ENCODE results near the gene MACROD2.
"Not testable (repeated sequence)": the region's sequence is repeated elsewhere in the genome, so short reads cannot be mapped to it uniquely, and the experiment has no call there.

MACROD2 gene

DNA sequence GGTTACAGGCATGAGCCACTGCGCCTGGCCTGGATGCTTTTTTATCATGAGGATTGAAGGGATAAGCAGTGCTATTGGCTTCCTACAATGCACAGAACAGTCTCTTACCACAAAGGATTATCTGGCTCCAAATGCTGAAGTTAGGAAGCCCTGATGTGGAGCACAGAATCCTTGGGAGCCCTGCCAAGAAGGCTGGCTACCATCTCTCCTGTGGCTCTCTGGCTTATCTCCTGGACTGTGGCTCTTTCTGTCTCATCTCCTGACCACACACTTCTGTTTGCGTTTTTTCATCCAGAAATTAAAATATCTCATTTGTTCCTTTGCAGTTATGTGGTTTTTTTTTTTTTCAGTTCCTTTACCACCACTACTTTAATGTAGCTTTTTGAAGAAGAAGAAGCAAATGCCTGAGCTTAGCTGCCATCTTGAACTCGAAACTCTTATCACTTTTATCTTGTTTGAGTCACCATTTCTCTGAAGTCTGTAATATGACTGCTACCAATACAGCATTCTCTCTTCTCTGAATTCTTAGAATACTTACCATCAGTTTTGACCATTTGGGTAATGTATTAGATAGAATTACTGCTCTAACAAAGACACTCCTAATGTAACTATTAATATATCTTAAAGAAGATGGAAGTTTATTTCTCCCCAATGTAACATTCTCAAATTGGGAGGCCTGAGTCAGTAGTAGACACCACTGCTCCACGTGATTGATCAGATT is 1533.2 kb downstream of the MACROD2 start:
- in situ Hi-C loops (cut with HindIII; ENCODE audit: low pct_unique_long_range_greater_than_20kb, low sequenced_read_pairs) = no loop called here
- DNase-seq (ENCODE audit: low read depth in 1 of 2, low spot score in 1 of 2) = no peak
- TF ChIP-seq JUND (IDR thresholded peaks at IDR 0.05; ENCODE audit: low read depth) = no peak

DNA sequence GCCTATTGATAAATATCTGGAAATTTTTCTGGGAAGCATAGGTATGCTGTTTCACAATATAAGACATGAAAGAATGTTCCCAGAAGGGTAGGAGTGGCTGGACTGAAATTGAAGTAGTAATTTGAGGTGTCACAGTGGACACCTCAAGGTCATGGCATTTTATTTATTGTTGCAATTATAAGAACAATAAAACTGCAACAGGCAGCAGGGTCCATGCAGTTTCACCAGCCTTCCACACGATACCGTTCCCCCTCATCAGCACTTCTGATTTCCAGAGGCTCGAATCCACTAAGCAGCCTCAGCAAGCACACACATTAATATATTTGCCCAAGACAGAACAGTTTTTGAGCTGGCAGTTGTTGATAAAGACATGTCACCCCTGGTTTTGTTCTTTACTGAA is 1540.5 kb downstream of the MACROD2 start:
- in situ Hi-C loops (cut with HindIII; ENCODE audit: low pct_unique_long_range_greater_than_20kb, low sequenced_read_pairs) = no loop called here
- no peak for TF ChIP-seq JUND (IDR thresholded peaks at IDR 0.05; ENCODE audit: low read depth)
- no peak for DNase-seq (ENCODE audit: low read depth in 1 of 2, low spot score in 1 of 2)

DNA sequence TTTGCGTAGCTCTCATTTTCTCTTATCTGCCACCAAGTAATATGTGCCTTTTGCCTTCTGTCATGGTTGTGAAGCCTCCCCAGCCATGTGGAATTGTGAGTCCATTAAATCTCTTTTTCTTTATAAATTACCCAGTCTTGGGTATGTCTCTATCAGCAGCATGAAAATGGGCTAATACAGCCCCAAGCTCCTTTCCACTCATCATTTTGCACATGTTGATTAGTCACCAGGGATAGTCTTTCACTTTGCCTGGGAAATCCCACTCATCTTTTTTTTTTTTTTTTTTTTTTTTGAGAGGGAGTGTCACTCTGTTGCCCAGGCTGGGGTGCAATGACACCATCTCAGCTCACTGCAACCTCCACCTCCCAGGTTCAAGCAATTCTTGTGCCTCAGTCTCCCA is 1541.9 kb downstream of the MACROD2 start:
- in situ Hi-C loops (cut with HindIII; ENCODE audit: low pct_unique_long_range_greater_than_20kb, low sequenced_read_pairs); DNase-seq (ENCODE audit: low read depth in 1 of 2, low spot score in 1 of 2): not testable (repeated sequence)

DNA sequence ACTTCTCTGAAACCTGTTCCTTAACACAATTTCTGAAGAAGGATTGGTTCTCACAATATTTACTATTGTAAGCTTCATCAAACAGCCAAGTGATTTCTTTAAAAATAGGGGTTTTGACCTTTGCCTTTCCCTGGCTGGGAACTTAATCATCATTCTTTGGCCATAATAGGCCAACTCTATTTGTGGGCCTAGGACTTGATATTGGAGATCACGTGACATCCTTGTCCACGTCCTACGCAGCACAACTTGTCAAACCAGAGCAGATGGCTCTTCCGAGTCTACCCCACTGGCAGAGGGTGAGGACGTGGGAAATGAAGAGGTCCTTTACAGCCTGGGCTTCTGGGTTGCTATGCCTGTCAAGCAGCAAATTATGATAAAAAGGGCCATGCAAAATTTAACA is 1547.3 kb downstream of the MACROD2 start:
- TF ChIP-seq JUND (IDR thresholded peaks at IDR 0.05; ENCODE audit: low read depth) = no peak
- in situ Hi-C loops (cut with HindIII; ENCODE audit: low pct_unique_long_range_greater_than_20kb, low sequenced_read_pairs) = no loop called here
- DNase-seq (ENCODE audit: low read depth in 1 of 2, low spot score in 1 of 2) = no peak

DNA sequence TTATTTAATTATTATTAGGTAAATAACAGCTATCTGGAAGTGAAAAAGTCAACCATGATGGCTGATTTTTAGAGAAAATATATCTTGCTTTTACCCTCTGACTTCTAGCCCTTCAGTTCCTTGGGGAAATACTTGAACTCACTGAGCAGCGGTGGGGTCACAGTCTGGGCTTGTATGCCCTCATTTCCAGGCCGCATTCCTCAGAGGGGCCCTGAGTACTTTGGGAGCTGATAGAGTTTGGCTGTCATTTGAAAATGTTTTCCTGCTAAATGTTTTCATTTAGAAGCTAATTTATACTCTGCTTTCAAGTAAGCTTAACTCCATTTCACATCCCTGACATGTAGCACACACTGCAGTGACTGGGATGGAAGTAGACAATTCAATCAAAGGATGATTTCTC is 1549.4 kb downstream of the MACROD2 start:
- DNase-seq (ENCODE audit: low read depth in 1 of 2, low spot score in 1 of 2) = no peak
- TF ChIP-seq JUND (IDR thresholded peaks at IDR 0.05; ENCODE audit: low read depth) = no peak
- in situ Hi-C loops (cut with HindIII; ENCODE audit: low pct_unique_long_range_greater_than_20kb, low sequenced_read_pairs) = no loop called here

DNA sequence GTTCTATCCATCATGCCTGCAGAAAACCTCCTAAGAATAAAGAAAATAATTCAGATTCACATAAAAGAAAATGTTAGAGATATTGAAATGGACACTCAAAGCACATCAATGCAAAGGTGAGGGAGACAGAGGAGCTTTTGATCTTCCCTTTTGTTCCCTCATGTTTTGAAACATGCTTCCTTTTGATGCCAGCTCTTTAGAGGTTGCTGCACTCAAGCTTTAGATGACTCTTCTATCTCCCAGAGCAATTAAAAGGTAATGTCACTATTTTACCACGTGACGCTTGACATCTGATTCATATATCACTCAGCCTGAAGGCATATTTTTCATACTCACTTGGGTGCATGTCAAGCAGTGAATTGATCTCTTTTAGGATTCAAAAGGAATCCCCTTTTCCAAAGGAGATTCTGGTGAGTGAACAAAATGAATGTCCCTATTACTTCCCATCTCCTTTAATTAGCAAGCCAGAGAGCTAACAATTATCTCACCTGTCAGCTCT is 1551.3 kb downstream of the MACROD2 start:
- no peak for DNase-seq (ENCODE audit: low read depth in 1 of 2, low spot score in 1 of 2)
- in situ Hi-C loops (cut with HindIII; ENCODE audit: low pct_unique_long_range_greater_than_20kb, low sequenced_read_pairs) = no loop called here
- TF ChIP-seq JUND (IDR thresholded peaks at IDR 0.05; ENCODE audit: low read depth) = no peak

DNA sequence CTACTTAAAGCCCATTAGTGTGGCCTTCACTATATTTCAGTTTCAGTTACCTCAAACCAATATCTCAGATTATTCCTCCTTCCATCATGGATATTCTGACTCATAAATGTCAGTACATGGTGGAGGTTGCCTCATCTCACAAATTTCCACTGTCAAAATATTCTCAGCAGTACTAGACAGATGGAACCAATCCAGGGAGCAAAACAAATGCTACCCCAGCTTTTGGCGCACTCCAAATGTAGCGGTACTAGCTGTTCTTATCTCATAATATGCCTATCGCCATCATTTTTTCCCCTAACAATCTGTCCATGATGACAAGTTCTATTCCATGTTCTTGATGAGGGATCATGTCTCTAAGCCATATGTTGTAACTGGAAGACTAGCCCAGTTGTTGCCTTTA is 1551.8 kb downstream of the MACROD2 start:
- no peak for DNase-seq (ENCODE audit: low read depth in 1 of 2, low spot score in 1 of 2)
- TF ChIP-seq JUND (IDR thresholded peaks at IDR 0.05; ENCODE audit: low read depth) = no peak
- in situ Hi-C loops (cut with HindIII; ENCODE audit: low pct_unique_long_range_greater_than_20kb, low sequenced_read_pairs) = no loop called here

DNA sequence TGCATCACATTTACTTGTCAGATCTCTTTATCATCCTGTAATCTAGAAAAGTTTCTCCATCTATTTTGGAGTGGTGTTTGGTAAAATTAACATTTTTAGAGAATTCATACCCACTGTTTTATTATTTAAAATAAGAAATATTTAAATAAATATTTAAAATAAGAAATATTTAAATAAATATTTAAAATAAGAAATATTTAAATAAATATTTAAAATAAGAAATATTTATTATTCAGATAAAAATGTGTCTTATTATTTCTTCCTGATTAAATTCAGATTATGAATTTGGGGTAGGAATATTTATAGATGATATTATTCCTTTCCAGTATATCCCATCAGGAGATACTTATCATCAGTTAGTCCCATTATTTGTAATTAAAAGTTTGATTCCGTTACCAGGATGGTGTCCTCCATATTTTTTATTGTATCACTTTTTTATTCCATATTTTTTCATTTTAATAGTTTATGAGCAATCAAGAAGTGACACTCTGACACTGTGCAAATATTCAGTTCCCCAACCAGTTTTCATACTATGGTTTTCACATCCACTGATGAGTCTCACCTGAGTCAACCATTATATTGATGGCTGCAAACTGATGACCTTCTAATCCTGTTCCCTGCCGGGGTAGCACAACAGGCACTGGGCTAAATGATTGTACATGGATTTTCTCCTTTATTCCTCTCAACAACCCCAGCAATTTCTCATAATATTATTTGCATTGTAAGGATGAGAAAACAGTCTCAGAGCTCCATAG is 1555.0 kb downstream of the MACROD2 start:
- no peak for DNase-seq (ENCODE audit: low read depth in 1 of 2, low spot score in 1 of 2)
- no peak for TF ChIP-seq JUND (IDR thresholded peaks at IDR 0.05; ENCODE audit: low read depth)
- in situ Hi-C loops (cut with HindIII; ENCODE audit: low pct_unique_long_range_greater_than_20kb, low sequenced_read_pairs) = no loop called here

DNA sequence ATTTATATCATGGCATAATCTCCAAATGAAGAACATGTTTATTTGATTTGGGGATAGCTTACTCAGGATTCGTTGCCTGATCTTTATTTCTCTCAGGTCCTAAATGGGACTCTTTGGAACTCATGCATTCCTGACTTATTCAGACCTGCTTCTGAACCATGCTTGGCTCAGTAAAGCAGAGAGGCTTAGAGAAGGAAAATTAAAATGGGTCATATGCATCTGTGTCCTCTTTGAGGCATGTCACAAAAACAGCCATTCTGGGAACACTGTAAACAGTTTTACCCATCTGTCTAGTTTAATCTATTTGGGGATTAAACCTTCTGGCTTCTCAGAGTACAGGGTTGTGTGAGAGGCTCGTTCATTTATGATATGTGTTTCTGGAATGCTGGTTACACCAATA is 1560.6 kb downstream of the MACROD2 start:
- DNase-seq (ENCODE audit: low read depth in 1 of 2, low spot score in 1 of 2) = no peak
- TF ChIP-seq JUND (IDR thresholded peaks at IDR 0.05; ENCODE audit: low read depth) = no peak
- in situ Hi-C loops (cut with HindIII; ENCODE audit: low pct_unique_long_range_greater_than_20kb, low sequenced_read_pairs) = no loop called here

DNA sequence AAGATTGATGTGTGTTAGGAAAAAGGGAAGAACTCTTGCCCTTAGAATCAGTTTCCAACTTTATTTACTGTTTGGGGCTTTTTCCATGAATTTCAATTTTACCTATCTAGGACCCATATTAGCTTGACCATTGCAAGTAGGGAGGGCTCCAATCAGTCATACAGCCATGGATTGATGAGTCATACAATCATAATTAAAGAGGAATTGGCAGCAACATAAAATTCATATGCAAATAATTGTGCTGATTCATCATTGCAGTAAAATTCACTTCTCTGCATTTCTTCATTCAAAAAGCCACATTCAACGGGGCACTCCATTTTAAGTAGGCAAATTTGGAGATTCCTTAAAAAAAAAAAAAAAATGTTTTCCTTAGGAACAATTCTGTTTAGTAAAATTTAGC is 1561.6 kb downstream of the MACROD2 start:
- in situ Hi-C loops (cut with HindIII; ENCODE audit: low pct_unique_long_range_greater_than_20kb, low sequenced_read_pairs) = no loop called here
- TF ChIP-seq JUND (IDR thresholded peaks at IDR 0.05; ENCODE audit: low read depth) = no peak
- no peak for DNase-seq (ENCODE audit: low read depth in 1 of 2, low spot score in 1 of 2)

DNA sequence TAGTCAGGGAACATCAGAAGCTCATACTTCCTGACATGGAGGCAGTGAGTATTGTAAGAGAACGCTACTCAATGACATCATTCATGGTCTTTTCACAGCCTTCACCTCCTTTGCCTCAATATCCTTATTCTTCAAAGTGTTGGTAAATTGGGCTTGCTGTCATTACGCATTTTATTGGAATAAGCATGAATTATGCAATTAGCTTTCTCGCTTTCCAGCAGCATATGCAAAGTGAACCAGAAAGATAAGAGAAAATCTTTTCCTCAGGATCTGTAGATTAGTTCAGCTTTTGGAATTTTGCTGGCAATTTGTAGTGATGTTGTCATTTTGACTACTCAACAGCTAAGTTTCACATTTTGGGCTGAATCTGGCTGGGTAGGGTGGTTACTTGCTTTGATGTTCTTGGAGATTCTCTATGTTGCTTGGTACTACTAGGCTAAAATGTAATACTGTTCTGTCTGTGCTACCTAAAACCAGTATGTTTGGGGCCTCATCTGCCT is 1565.8 kb downstream of the MACROD2 start:
- DNase-seq (ENCODE audit: low read depth in 1 of 2, low spot score in 1 of 2) = no peak
- no peak for TF ChIP-seq JUND (IDR thresholded peaks at IDR 0.05; ENCODE audit: low read depth)
- in situ Hi-C loops (cut with HindIII; ENCODE audit: low pct_unique_long_range_greater_than_20kb, low sequenced_read_pairs) = no loop called here

DNA sequence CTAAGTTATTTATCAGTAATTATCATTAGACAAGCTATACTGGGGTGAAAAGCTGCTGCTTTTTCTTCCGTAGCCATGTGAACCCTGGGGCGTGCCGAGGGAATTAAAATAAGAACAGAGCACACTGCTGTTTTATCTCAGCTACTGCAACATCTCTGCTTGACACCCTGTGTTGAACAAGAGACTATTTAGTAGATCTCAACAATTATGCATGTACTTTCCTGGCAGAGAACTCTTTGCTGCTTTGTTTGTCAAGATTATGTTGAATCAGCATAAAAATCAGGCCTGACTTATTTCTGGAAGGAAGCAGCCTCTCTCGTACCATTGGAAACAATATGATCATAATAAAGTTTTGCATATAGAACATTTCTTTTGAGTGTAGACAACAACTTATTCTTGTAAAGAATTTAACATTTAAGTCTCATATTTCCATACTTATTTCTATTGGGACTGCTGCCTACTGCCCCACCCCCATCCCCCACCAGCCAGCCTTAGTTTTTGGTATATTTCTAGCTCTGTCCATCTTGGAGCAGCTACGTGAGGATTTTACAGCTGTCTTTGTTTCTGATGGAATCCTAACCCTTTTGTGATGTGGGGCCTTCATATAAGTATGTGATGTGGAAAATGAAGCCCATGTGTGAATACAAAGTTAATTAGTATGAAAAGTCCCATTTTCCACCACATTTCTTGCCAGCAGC is 1566.5 kb downstream of the MACROD2 start:
- TF ChIP-seq JUND (IDR thresholded peaks at IDR 0.05; ENCODE audit: low read depth) = no peak
- in situ Hi-C loops (cut with HindIII; ENCODE audit: low pct_unique_long_range_greater_than_20kb, low sequenced_read_pairs) = no loop called here
- no peak for DNase-seq (ENCODE audit: low read depth in 1 of 2, low spot score in 1 of 2)

DNA sequence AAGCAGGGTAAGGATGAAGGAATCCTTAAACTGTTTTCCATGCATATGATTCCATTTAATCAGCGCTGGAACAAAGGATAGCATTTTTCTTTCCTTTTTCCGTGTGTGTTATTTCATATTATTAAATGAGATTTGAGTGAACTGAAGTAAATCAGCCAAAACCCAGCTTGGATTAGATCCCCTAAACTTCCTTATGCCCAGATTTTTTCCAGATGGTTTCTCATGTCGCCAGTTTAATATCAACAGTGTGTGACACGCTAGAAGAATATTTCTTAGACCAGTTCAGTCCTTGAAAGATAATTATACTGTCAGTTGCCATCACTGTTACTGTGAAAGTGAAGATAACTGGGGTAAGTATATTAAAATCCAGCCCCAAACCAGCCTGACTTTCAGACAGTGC is 1568.5 kb downstream of the MACROD2 start:
- DNase-seq (ENCODE audit: low read depth in 1 of 2, low spot score in 1 of 2) = no peak
- in situ Hi-C loops (cut with HindIII; ENCODE audit: low pct_unique_long_range_greater_than_20kb, low sequenced_read_pairs) = no loop called here
- TF ChIP-seq JUND (IDR thresholded peaks at IDR 0.05; ENCODE audit: low read depth) = no peak

Measured in T47D (cell line).